Large intestine (tissue), 3 donors: ENCODE data around the gene FLT3. TPM values are rescaled to one million over a fixed set of nuclear protein-coding genes. Genes with fewer than 3 reads are reported as not detected.

ENCODE experiments used
- DNase-seq, 2 donors: peaks; one replicate each; pipeline versions ENCODE4 v3.0.0 to v3.0.0-alpha.2; 2013
- H3K27ac ChIP-seq: one replicate; pipeline ENCODE4 v1.5.1; 2013; ENCODE audit warnings: low read length
- H3K27me3 ChIP-seq: 2 replicates; pipeline ENCODE4 v1.6.1; 2013; ENCODE audit warnings: low read length; ENCODE audit not compliant: control insufficient read depth, insufficient read depth
- H3K36me3 ChIP-seq: 2 replicates; pipeline ENCODE4 v1.6.1; 2013; ENCODE audit warnings: low read length; ENCODE audit not compliant: control insufficient read depth, insufficient read depth
- H3K4me1 ChIP-seq: one replicate; pipeline ENCODE4 v1.6.1; 2013; ENCODE audit warnings: low read length; ENCODE audit not compliant: control insufficient read depth, insufficient read depth
- H3K4me3 ChIP-seq: one replicate; pipeline ENCODE4 v1.5.1; 2013; ENCODE audit warnings: low read length
- H3K9me3 ChIP-seq: one replicate; pipeline ENCODE4 v1.6.1; 2013; ENCODE audit warnings: mild to moderate bottlenecking, low read depth, low read length, moderate library complexity; ENCODE audit not compliant: control insufficient read depth
- WGBS: methylation state at CpG from one replicate; pipeline ENCODE4 v1.1.5; 2013; ENCODE audit warnings: low lambda C conversion rate; ENCODE audit not compliant: insufficient coverage; 5-methylcytosine and 5-hydroxymethylcytosine counted together
- polyA plus RNA-seq: library from polyadenylated mRNA; unstranded; fragments of 120-200 nt; gene quantifications from one replicate; pipeline ENCODE4 v1.2.1, GENCODE V29; 2013

Gene FLT3
- polyA plus RNA-seq, 1 donor: 1.1 TPM

- peak overlapping the region; percentile 89 for H3K4me3 ChIP-seq
- no peaks in the 10 kb centered on the region for H3K36me3 ChIP-seq
- H3K27ac ChIP-seq: peak overlapping the region; percentile 98
- peaks cover 8% of the 10 kb centered on the region for H3K4me1 ChIP-seq
- no peak for DNase-seq
- H3K9me3 ChIP-seq: no peaks in the 10 kb centered on the region
- peaks cover 47% of the 10 kb centered on the region for H3K27me3 ChIP-seq
- WGBS: no CpG with 5 or more reads among the region's 11 CpGs
These were observed 119.2 kb downstream of the FLT3 start for GRCh38 chr13:27981006-27981708.

DNA sequence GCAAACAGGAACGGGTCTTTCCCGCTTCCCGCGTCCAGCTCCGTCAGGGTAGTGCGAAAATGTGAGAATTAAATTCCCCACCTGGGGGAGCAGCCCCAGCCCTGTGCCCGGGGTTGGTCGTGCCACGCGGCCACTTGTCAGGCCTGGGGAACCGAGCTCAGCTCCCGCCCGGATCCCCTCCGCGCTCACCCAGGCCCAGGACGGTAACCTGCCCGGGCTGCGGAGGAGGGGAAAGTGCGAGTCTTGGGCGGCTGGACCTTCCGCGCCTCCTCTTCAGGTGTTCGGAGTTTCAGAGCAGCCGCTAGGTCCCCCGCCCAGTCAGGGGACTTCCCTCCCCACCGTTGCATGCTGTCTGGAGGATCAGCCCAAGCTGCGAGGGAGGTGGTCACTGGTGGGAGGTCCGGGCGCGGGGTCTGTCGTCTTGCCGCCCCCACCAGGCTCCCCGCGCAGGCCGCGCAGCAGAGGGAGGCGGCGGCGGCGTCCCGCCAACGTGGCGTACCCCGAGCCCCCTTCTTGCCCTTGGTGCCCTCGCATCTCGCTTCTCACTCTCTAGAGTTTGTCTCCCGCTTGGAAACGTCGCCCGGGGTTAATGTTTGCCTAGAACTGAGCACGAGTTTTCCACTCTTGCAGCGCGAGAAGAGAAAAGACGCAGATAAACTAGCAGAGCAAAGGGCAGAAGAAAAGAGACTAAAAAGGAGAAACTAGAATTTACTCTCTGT lies 119.9 kb downstream of the FLT3 start:
- no peaks in the 10 kb centered on the region for H3K9me3 ChIP-seq
- H3K27ac ChIP-seq: peak overlapping the region; percentile 98
- 0% methylated on average over 4 of the region's 54 CpGs for WGBS
- H3K36me3 ChIP-seq: no peaks in the 10 kb centered on the region
- DNase-seq: peak; percentile 88 to 96
- peak overlapping the region; percentile 89 for H3K4me3 ChIP-seq
- H3K27me3 ChIP-seq: peaks cover 54% of the 10 kb centered on the region
- H3K4me1 ChIP-seq: peaks cover 8% of the 10 kb centered on the region

DNA sequence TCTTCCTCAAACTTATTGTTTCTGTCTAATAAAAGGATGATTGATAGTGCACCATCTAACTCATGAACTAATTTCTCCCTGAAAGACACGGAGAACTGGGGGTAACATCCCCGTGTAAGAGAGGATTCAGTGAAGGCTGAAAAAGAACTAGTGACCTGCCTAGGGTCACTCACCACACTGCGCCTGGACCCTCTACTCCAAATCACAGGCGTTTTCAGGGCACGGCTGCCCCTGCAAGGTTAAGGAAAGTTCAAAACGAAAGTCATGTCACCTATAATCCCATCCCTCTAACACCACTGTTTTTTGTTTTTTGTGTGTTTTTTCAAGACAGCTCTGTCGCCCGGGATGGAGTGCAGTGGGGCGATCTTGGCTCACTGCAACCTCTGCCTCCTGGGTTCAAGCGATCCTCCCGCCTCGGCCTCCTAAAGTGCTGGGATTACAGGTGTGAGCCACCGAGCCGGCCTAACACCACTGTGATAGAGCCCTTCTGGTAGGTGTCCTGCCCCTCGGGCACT lies 120.6 kb downstream of the FLT3 start:
- DNase-seq: no peak
- H3K4me1 ChIP-seq: peaks cover 8% of the 10 kb centered on the region
- H3K9me3 ChIP-seq: no peaks in the 10 kb centered on the region
- H3K27ac ChIP-seq: peak overlapping the region; percentile 98
- no CpG with 5 or more reads among the region's 15 CpGs for WGBS
- no peaks in the 10 kb centered on the region for H3K36me3 ChIP-seq
- peak overlapping the region; percentile 89 for H3K4me3 ChIP-seq
- peaks cover 58% of the 10 kb centered on the region for H3K27me3 ChIP-seq

DNA sequence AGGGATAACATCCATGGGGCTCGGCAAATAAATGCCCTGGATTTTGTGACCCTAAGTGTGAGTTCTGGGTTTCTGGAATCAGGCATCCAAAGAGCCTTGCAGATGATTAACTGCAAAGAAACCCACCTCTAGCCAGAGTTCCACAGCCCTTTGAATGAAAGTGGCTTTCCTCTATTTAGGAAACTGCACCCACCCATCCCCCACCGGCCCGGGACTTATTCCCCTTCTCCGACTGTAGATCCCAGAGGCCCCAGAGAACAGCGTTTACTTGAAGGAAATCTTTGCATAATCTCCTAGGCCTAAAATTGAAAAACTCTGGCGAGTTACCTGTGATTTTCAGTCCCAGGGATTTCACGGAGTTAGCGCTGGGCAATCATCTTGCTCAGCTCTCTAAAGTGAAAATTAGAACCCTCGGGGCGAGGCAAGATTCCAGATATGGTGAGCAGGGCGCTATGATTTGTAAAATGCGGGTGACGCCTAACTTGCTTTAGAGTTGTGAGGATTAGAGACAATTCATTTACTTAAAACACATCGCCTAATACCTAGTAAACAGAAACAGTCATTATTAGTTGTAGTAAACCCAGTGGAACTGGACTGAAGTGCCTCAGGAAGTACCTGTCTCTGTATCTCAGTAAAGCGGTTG lies 121.3 kb downstream of the FLT3 start:
- Histone ChIP-seq H3K9me3 (no peaks in the 10 kb centered on the region), H3K4me1 (peaks cover 14% of the 10 kb centered on the region), H3K36me3 (no peaks in the 10 kb centered on the region), H3K4me3 (peak overlapping the region; percentile 89), H3K27ac (peak overlapping the region; percentile 98), H3K27me3 (peaks cover 58% of the 10 kb centered on the region)
- 0% methylated on average over 1 of the region's 15 CpGs for WGBS
- peak in 1 of 2 donors; percentile 66 for DNase-seq

- no peaks in the 10 kb centered on the region for H3K9me3 ChIP-seq
- H3K4me1 ChIP-seq: peaks cover 17% of the 10 kb centered on the region
- H3K27me3 ChIP-seq: peaks cover 58% of the 10 kb centered on the region
- H3K36me3 ChIP-seq: no peaks in the 10 kb centered on the region
- peak overlapping the region; percentile 89 for H3K4me3 ChIP-seq
- DNase-seq: peak; percentile 94 to 98
- H3K27ac ChIP-seq: peak overlapping the region; percentile 98
- WGBS: no CpG with 5 or more reads among the region's 65 CpGs
These were observed 121.9 kb downstream of the FLT3 start for GRCh38 chr13:27978301-27978968.

- no peaks in the 10 kb centered on the region for H3K9me3 ChIP-seq
- 0% methylated on average over 4 of the region's 80 CpGs for WGBS
- no peaks in the 10 kb centered on the region for H3K36me3 ChIP-seq
- peaks cover 58% of the 10 kb centered on the region for H3K27me3 ChIP-seq
- peak overlapping the region; percentile 89 for H3K4me3 ChIP-seq
- H3K27ac ChIP-seq: peak overlapping the region; percentile 98
- peak in 1 of 2 donors; percentile 42 for DNase-seq
- peaks cover 24% of the 10 kb centered on the region for H3K4me1 ChIP-seq
These were observed 122.7 kb downstream of the FLT3 start for GRCh38 chr13:27977476-27978300.

DNA sequence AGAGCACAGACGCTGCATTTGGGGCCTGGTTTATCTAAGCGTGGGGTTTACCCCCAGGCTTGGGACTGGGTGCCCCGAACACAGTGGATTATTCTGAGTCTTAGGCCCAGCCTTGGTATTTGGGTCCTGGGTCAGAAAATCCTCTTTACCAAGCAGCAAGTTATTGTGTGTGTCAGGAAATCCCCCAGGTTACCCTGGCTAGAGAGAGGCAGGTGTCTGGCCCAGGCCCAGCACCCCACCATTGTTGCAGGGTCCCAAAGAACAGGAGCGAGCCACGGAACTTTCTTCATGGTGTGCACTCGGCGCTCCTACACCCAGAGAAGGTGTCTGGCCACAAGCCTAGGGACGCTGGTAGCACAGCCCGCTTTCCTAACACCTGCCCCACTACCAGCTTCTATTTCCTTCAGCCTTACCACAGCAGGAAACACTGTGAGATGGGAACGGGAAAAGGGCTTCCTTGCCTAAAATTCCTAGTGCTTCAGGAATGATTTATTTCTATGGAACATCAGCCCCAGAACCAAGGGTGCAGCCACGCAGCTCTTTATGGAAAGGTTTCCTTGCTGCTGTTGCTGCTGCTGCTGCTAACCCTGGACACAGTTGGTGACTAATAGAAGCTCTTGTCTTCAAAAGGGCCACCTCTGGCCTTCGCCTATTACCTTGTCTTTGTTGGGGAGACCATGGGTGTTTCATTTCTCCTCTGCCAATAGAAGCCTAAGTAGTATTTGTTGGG lies 123.8 kb downstream of the FLT3 start:
- DNase-seq: peak in 1 of 2 donors; percentile 62
- Histone ChIP-seq H3K36me3 (no peaks in the 10 kb centered on the region), H3K4me3 (peak overlapping the region; percentile 89), H3K27ac (peak overlapping the region; percentile 98), H3K9me3 (no peaks in the 10 kb centered on the region), H3K4me1 (peaks cover 31% of the 10 kb centered on the region), H3K27me3 (peaks cover 60% of the 10 kb centered on the region)
- WGBS: no CpG with 5 or more reads among the region's 12 CpGs

DNA sequence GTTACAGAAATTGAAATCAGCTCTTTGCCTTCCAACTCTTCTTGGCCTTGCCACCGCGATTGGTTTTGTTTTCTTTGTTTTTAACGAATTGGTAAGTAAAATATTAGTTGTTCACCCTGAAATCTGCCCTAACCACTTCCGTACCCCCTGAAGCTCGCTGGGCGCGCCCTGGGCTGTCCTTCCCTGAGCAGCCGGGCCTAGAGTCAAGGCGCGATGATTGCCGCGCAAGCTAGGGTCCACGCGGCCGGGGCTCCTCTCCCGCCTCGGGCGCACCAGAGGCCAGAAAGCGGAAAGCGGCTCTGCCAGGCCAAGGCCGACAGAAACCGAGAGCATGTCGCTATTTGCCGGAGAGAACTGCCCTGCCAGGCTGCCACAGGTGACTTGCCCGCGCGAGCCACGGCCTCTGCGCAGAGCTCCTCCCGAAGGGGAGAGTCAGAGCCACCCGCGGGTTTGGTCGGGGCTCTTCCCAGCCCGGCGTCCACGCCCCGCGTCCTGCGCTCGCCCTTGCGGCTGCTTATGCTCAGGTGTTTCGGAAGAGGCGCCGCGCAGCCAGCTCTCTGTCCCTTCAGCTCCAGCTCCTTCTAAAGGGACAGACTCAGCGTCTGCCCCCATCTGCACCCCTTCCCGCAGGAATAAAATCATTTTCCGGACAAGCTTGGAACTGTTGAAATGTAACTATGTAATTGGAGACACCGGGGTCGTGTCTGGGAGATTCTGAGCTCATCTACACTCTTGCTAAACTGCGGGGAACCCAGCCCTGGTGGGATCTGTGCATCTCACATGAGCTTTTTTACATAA lies 124.6 kb downstream of the FLT3 start:
- H3K27ac ChIP-seq: peak overlapping the region; percentile 98
- peaks cover 62% of the 10 kb centered on the region for H3K27me3 ChIP-seq

More for the DNA sequence above, 124.6 kb downstream of the FLT3 start:
- DNase-seq: peak in 1 of 2 donors; percentile 82
- H3K9me3 ChIP-seq: no peaks in the 10 kb centered on the region
- peaks cover 37% of the 10 kb centered on the region for H3K4me1 ChIP-seq
- no peaks in the 10 kb centered on the region for H3K36me3 ChIP-seq
- H3K4me3 ChIP-seq: peak overlapping the region; percentile 89
- WGBS: 0% methylated on average over 3 of the region's 51 CpGs
